ENCODE measurements around the gene PCDHGB1. TPM values are rescaled to one million over a fixed set of nuclear protein-coding genes. Genes with fewer than 3 reads are reported as not detected.
"Not testable (repeated sequence)": the region's sequence is repeated elsewhere in the genome, so short reads cannot be mapped to it uniquely, and the experiment has no call there.

The PCDHGB1 gene
- total RNA-seq, 2 donors from 2014 or later, result 0.15 to 1.7 TPM

GRCh38 chr5:141330299-141331080 is 19.4 kb upstream of the PCDHGB1 start, which contains the start of gene PCDHGA1:
Gene PCDHGA1 (plus strand): TSS chr5:141330514.
- no peak for TF ChIP-seq CTCF (IDR thresholded peaks at IDR 0.05)

GRCh38 chr5:141332571-141332970 is 17.3 kb upstream of the PCDHGB1 start:
- H3K4me1 ChIP-seq; intact Hi-C loops (cut with DNase I); H3K27me3 ChIP-seq; DNase-seq; H3K27ac ChIP-seq; H3K4me3 ChIP-seq; H3K36me3 ChIP-seq; H3K9ac ChIP-seq (ENCODE audit: low read depth in 2 of 2, low read length in 2 of 2); H3K9me3 ChIP-seq: not testable (repeated sequence)

More at GRCh38 chr5:141330299-141331080, 19.4 kb upstream of the PCDHGB1 start, which contains the start of gene PCDHGA1:
- Histone ChIP-seq H3K9ac (ENCODE audit: low read depth in 2 of 2, low read length in 2 of 2) (no peak within 1 kb of the TSS), H3K9me3 (no peaks in the 10 kb centered on the region), H3K4me1 (no peaks in the 10 kb centered on the region), H3K27ac (no peak within 1 kb of the TSS), H3K36me3 (no peaks in the 10 kb centered on the region), H3K4me3 (no peak within 1 kb of the TSS), H3K27me3 (no peaks in the 10 kb centered on the region)
- no peak for DNase-seq
- intact Hi-C loops (cut with DNase I), result no loop called here

- no peak for TF ChIP-seq CTCF (IDR thresholded peaks at IDR 0.05)
- H3K9ac ChIP-seq (ENCODE audit: low read depth in 2 of 2, low read length in 2 of 2), result no peak within 1 kb of the TSS
- H3K9me3 ChIP-seq, result no peaks in the 10 kb centered on the region
- H3K27ac ChIP-seq, result no peak within 1 kb of the TSS
- H3K4me3 ChIP-seq, result no peak within 1 kb of the TSS
- intact Hi-C loops (cut with DNase I), result no loop called here
- H3K4me1 ChIP-seq, result no peaks in the 10 kb centered on the region
- H3K27me3 ChIP-seq, result no peaks in the 10 kb centered on the region
- DNase-seq, result no peak
- H3K36me3 ChIP-seq, result no peaks in the 10 kb centered on the region
Observed at GRCh38 chr5:141338538-141339306, 11.2 kb upstream of the PCDHGB1 start, which contains the start of gene PCDHGA2. Gene PCDHGA2 (plus strand): TSS chr5:141338760.

- H3K36me3 ChIP-seq; H3K27me3 ChIP-seq; intact Hi-C loops (cut with DNase I); H3K4me1 ChIP-seq; H3K9ac ChIP-seq (ENCODE audit: low read depth in 2 of 2, low read length in 2 of 2); H3K9me3 ChIP-seq; DNase-seq; H3K27ac ChIP-seq; H3K4me3 ChIP-seq: not testable (repeated sequence)
Observed at GRCh38 chr5:141340781-141341354, 9.0 kb upstream of the PCDHGB1 start.

- DNase-seq, result no peak
- no peaks in the 10 kb centered on the region for H3K4me1 ChIP-seq
- H3K9me3 ChIP-seq, result no peaks in the 10 kb centered on the region
- H3K27me3 ChIP-seq, result no peaks in the 10 kb centered on the region
- H3K4me3 ChIP-seq, result no peak overlapping the region
- intact Hi-C loops (cut with DNase I), result no loop called here
- H3K27ac ChIP-seq, result no peak overlapping the region
- no peak for TF ChIP-seq CTCF (IDR thresholded peaks at IDR 0.05)
- no peak overlapping the region for H3K9ac ChIP-seq (ENCODE audit: low read depth in 2 of 2, low read length in 2 of 2)
- no peaks in the 10 kb centered on the region for H3K36me3 ChIP-seq
Observed at GRCh38 chr5:141342773-141343172, 7.1 kb upstream of the PCDHGB1 start.

- Histone ChIP-seq H3K27ac (no peak within 1 kb of the TSS), H3K36me3 (no peaks in the 10 kb centered on the region), H3K9me3 (no peaks in the 10 kb centered on the region), H3K4me1 (no peaks in the 10 kb centered on the region), H3K4me3 (no peak within 1 kb of the TSS), H3K9ac (ENCODE audit: low read depth in 2 of 2, low read length in 2 of 2) (no peak within 1 kb of the TSS), H3K27me3 (no peaks in the 10 kb centered on the region)
- DNase-seq, result no peak
- intact Hi-C loops (cut with DNase I), result no loop called here
- TF ChIP-seq CTCF (IDR thresholded peaks at IDR 0.05), result no peak
Observed at GRCh38 chr5:141343242-141343952, 6.5 kb upstream of the PCDHGB1 start, which contains the start of gene PCDHGA3. Gene PCDHGA3 (plus strand): TSS chr5:141343829. CDS start chr5:141344034, 205 bp downstream.
